ENCODE data around the gene ARVCF. TPM values are rescaled to one million over a fixed set of nuclear protein-coding genes. Genes with fewer than 3 reads are reported as not detected.

The ARVCF gene
- total RNA-seq, 1 donor from 2014 or later = 109 TPM

- no peak for DNase-seq (ENCODE audit: low read depth)
- H3K4me3 ChIP-seq (ENCODE audit: low read depth, low read length) = no peak overlapping the region
- TF ChIP-seq CTCF (conservative IDR thresholded peaks at IDR 0.05; ENCODE audit: low read depth, low read length) = no peak
Measured at GRCh38 chr22:19923914-19924513, 92.6 kb downstream of the ARVCF start.

GRCh38 chr22:19921544-19922081, 95.0 kb downstream of the ARVCF start:
- TF ChIP-seq CTCF (conservative IDR thresholded peaks at IDR 0.05; ENCODE audit: low read depth, low read length) = no peak
- no peak for DNase-seq (ENCODE audit: low read depth)
- no peak overlapping the region for H3K4me3 ChIP-seq (ENCODE audit: low read depth, low read length)

Other genes starting within 250 kb of the ARVCF start
- 11.5 and 23.3 TPM in 2 replicates for gene GNB1L, start 161.9 kb downstream of the ARVCF start, total RNA-seq
- gene RTL10, start 161.9 kb downstream of the ARVCF start, total RNA-seq = 10.5 and 15.9 TPM in 2 replicates
- gene COMT, start 75.1 kb downstream of the ARVCF start, total RNA-seq = 233 and 272 TPM in 2 replicates
- gene TXNRD2, start 75.0 kb downstream of the ARVCF start, total RNA-seq = 5.8 and 34.7 TPM in 2 replicates
- gene TANGO2, start 4.3 kb upstream of the ARVCF start, total RNA-seq = 14.8 and 30.0 TPM in 2 replicates
- gene DGCR8, start 63.4 kb upstream of the ARVCF start, total RNA-seq = 26.3 and 26.5 TPM in 2 replicates
- gene RANBP1, start 99.3 kb upstream of the ARVCF start, total RNA-seq = 1,034 and 1,401 TPM in 2 replicates
- 21.3 and 52.7 TPM in 2 replicates for gene TRMT2A, start 100.4 kb upstream of the ARVCF start, total RNA-seq
- gene ZDHHC8, start 115.0 kb upstream of the ARVCF start, total RNA-seq = 14.8 and 37.8 TPM in 2 replicates
- gene CCDC188, start 134.2 kb upstream of the ARVCF start, total RNA-seq = 0.36 TPM in 1 of 2 replicates, not detected in the other